ENCODE measurements around the gene GTF3C4. TPM values are rescaled to one million over a fixed set of nuclear protein-coding genes. Genes with fewer than 3 reads are reported as not detected.

The GTF3C4 gene
- total and polyA plus RNA-seq, 2 of the 13 experiments (the other 11 are each of a cell fraction or from before 2014, with no cell fraction given): 2.6 to 12.9 TPM

DNA sequence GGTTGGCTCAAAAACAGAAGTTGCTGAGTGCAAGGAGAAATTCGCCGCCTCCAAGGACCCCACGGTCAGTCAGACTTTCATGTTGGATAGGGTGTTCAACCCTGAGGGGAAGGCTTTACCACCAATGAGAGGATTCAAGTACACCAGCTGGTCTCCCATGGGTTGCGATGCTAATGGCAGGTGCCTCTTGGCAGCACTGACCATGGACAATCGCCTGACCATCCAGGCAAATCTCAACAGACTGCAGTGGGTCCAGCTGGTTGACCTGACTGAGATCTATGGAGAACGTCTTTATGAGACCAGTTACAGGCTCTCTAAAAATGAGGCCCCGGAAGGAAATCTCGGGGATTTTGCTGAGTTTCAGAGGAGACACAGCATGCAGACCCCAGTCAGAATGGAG lies 7.7 kb downstream of the GTF3C4 start (continued):
- TF ChIP-seq, protein P1, sequence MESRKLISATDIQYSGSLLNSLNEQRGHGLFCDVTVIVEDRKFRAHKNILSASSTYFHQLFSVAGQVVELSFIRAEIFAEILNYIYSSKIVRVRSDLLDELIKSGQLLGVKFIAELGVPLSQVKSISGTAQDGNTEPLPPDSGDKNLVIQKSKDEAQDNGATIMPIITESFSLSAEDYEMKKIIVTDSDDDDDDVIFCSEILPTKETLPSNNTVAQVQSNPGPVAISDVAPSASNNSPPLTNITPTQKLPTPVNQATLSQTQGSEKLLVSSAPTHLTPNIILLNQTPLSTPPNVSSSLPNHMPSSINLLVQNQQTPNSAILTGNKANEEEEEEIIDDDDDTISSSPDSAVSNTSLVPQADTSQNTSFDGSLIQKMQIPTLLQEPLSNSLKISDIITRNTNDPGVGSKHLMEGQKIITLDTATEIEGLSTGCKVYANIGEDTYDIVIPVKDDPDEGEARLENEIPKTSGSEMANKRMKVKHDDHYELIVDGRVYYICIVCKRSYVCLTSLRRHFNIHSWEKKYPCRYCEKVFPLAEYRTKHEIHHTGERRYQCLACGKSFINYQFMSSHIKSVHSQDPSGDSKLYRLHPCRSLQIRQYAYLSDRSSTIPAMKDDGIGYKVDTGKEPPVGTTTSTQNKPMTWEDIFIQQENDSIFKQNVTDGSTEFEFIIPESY (CRISPR knock-in tag; IDR thresholded peaks at IDR 0.05): no peak
- TF ChIP-seq ATF7-NPFF (CRISPR knock-in tag; IDR thresholded peaks at IDR 0.05; ENCODE audit: low read depth) (no peak), IKZF1 (IDR thresholded peaks at IDR 0.05) (no peak)
- TF ChIP-seq, protein P2, sequence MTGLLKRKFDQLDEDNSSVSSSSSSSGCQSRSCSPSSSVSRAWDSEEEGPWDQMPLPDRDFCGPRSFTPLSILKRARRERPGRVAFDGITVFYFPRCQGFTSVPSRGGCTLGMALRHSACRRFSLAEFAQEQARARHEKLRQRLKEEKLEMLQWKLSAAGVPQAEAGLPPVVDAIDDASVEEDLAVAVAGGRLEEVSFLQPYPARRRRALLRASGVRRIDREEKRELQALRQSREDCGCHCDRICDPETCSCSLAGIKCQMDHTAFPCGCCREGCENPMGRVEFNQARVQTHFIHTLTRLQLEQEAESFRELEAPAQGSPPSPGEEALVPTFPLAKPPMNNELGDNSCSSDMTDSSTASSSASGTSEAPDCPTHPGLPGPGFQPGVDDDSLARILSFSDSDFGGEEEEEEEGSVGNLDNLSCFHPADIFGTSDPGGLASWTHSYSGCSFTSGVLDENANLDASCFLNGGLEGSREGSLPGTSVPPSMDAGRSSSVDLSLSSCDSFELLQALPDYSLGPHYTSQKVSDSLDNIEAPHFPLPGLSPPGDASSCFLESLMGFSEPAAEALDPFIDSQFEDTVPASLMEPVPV (CRISPR knock-in tag; IDR thresholded peaks at IDR 0.05): no peak

DNA sequence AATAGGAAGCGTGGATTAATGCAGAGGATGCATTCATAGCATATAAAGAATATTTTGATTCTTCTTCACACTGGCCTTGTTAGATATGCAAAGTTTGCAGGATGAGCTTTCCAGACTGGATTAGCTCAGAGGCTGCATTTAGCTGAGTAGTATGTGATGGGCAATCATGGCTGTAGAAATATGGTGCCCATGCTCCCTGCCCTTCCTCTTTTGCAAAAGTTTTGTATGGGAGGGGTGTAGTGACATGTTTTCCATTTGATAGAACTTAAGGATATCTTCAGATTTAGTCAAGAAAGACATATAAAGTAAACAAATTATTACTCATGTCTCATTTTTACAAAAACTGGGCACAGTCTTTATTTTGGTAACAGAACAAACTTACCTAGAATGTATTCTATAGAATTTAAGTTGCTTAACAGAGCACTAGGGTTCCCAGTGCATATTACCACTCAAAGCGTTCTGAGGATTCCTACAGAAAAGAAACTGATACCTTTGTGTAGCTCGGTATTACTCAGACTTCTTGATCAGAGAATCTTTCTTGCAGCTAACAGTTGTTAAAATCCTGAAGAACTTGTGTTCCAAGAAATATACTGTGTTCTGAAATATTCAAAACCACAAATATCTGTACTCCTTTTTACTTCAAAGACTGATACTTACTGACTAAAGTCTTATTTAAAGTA lies 9.8 kb downstream of the GTF3C4 start:
- Histone ChIP-seq H3K4me1 (ENCODE audit: insufficient read depth, low read length) (no peaks in the 10 kb centered on the region), H3K36me3 (replicated peaks in 1 of 2; ENCODE audit: control insufficient read depth in 1 of 2, insufficient read depth in 2 of 2, low read length in 2 of 2) (peaks cover 25 to 50% of the 10 kb centered on the region in 2 experiments), H3K79me2 (ENCODE audit: insufficient read depth, low read length) (peaks cover 42% of the 10 kb centered on the region), H3K4me3 (replicated peaks in 1 of 3; ENCODE audit: insufficient read depth in 1 of 3, low read depth in 2 of 3, low read length in 3 of 3) (no peak overlapping the region), H4K20me1 (ENCODE audit: insufficient read depth, low read length) (peaks cover 9% of the 10 kb centered on the region; the same call in 1 of the 2 replicates), H3K27ac (ENCODE audit: extremely low read length, insufficient read depth, low read length) (no peak overlapping the region), H2AFZ (ENCODE audit: low read length) (no peak overlapping the region), H3K9ac (ENCODE audit: insufficient read depth, low read depth, low read length) (no peak overlapping the region), H3K27me3 (ENCODE audit: control insufficient read depth in 1 of 2, insufficient read depth in 2 of 2, low read length in 2 of 2) (no peaks in the 10 kb centered on the region), H3K9me3 (ENCODE audit: low read length) (no peaks in the 10 kb centered on the region), H3K4me2 (ENCODE audit: low read depth, low read length) (no peak overlapping the region)
- DNase-seq (ENCODE audit: low spot score): no peak
- intact Hi-C loops (cut with micrococcal nuclease; ENCODE audit: unreplicated experiment): no loop called here
- no peak for ATAC-seq
- BruUV-seq (replicated peaks): no TSS peak
- WGBS (ENCODE audit: low lambda C conversion rate): 93% methylated on average over 3 of the region's 3 CpGs
- no peak for FAIRE-seq
- in situ Hi-C loops (cut with HindIII; ENCODE audit: extremely low pct_ligation_motif_present, low pct_unique_long_range_greater_than_20kb): no loop called here
- ChIA-PET POLR2A (no interaction called here), CTCF (ENCODE audit: low intra/inter-chr PET ratio, low total read pairs) (no interaction called here)
- TF ChIP-seq, protein P3, sequence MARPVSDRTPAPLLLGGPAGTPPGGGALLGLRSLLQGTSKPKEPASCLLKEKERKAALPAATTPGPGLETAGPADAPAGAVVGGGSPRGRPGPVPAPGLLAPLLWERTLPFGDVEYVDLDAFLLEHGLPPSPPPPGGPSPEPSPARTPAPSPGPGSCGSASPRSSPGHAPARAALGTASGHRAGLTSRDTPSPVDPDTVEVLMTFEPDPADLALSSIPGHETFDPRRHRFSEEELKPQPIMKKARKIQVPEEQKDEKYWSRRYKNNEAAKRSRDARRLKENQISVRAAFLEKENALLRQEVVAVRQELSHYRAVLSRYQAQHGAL (CRISPR knock-in tag; IDR thresholded peaks at IDR 0.05; ENCODE audit: not compliant biosample characterization): no peak
- TF ChIP-seq RBM39 (IDR thresholded peaks at IDR 0.05; ENCODE audit: low read depth, low read length, poor library complexity, severe bottlenecking): no peak
- TF ChIP-seq, protein P4, sequence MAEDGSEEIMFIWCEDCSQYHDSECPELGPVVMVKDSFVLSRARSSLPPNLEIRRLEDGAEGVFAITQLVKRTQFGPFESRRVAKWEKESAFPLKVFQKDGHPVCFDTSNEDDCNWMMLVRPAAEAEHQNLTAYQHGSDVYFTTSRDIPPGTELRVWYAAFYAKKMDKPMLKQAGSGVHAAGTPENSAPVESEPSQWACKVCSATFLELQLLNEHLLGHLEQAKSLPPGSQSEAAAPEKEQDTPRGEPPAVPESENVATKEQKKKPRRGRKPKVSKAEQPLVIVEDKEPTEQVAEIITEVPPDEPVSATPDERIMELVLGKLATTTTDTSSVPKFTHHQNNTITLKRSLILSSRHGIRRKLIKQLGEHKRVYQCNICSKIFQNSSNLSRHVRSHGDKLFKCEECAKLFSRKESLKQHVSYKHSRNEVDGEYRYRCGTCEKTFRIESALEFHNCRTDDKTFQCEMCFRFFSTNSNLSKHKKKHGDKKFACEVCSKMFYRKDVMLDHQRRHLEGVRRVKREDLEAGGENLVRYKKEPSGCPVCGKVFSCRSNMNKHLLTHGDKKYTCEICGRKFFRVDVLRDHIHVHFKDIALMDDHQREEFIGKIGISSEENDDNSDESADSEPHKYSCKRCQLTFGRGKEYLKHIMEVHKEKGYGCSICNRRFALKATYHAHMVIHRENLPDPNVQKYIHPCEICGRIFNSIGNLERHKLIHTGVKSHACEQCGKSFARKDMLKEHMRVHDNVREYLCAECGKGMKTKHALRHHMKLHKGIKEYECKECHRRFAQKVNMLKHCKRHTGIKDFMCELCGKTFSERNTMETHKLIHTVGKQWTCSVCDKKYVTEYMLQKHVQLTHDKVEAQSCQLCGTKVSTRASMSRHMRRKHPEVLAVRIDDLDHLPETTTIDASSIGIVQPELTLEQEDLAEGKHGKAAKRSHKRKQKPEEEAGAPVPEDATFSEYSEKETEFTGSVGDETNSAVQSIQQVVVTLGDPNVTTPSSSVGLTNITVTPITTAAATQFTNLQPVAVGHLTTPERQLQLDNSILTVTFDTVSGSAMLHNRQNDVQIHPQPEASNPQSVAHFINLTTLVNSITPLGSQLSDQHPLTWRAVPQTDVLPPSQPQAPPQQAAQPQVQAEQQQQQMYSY (CRISPR knock-in tag; IDR thresholded peaks at IDR 0.05): no peak
- no peak for TF ChIP-seq RARG (CRISPR knock-in tag; IDR thresholded peaks at IDR 0.05; ENCODE audit: low read depth)
- TF ChIP-seq, protein P5, sequence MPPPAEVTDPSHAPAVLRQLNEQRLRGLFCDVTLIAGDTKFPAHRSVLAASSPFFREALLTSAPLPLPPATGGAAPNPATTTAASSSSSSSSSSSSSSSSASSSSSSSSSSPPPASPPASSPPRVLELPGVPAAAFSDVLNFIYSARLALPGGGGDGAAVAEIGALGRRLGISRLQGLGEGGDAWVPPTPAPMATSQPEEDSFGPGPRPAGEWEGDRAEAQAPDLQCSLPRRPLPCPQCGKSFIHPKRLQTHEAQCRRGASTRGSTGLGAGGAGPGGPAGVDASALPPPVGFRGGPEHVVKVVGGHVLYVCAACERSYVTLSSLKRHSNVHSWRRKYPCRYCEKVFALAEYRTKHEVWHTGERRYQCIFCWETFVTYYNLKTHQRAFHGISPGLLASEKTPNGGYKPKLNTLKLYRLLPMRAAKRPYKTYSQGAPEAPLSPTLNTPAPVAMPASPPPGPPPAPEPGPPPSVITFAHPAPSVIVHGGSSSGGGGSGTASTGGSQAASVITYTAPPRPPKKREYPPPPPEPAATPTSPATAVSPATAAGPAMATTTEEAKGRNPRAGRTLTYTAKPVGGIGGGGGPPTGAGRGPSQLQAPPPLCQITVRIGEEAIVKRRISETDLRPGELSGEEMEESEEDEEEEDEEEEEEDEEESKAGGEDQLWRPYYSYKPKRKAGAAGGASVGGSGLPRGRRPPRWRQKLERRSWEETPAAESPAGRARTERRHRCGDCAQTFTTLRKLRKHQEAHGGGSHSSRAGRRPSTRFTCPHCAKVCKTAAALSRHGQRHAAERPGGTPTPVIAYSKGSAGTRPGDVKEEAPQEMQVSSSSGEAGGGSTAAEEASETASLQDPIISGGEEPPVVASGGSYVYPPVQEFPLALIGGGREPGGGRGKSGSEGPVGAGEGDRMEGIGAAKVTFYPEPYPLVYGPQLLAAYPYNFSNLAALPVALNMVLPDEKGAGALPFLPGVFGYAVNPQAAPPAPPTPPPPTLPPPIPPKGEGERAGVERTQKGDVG (CRISPR knock-in tag; IDR thresholded peaks at IDR 0.05; ENCODE audit: borderline replicate concordance): no peak
